Tibial nerve (tissue), 4 donors: ENCODE measurements around the gene RHEB. TPM values are rescaled to one million over a fixed set of nuclear protein-coding genes. Genes with fewer than 3 reads are reported as not detected.

Experiments
- DNase-seq, 2 donors: peaks; one replicate each; pipeline ENCODE4 v3.0.0-alpha.2; 2019; ENCODE audit warnings: low spot score in 2 of 2
- H3K27ac ChIP-seq, 4 donors: fragments of 200-600 bp; sonication (generic) in 3 of 4; one replicate each; pipeline ENCODE4 v1.5.1; 2017 to 2019; ENCODE audit warnings: mild to moderate bottlenecking in 1 of 4
- H3K27me3 ChIP-seq, 2 donors: fragments of 200-600 bp; sonication (generic) in 1 of 2; one replicate each; pipeline versions ENCODE4 v1.5.1 to v1.6.0; 2017 to 2019
- H3K36me3 ChIP-seq, 3 donors: fragments of 200-600 bp; sonication (generic); one replicate each; pipeline ENCODE4 v1.5.1; 2018 to 2019
- H3K4me1 ChIP-seq, 4 donors: fragments of 200-600 bp; sonication (generic) in 3 of 4; one replicate each; pipeline ENCODE4 v1.5.1; 2017 to 2019
- H3K4me3 ChIP-seq, 4 donors: fragments of 200-600 bp; sonication (generic) in 3 of 4; one replicate each; pipeline ENCODE4 v1.5.1; 2017 to 2019; ENCODE audit warnings: mild to moderate bottlenecking in 1 of 4, moderate library complexity in 1 of 4
- H3K9me3 ChIP-seq, 4 donors: fragments of 200-600 bp; sonication (generic) in 3 of 4; one replicate each; pipeline ENCODE4 v1.5.1; 2017 to 2019
- CTCF ChIP-seq, 5 experiments: fragments of 200-600 bp in 3 of 5; fragments of 450-650 bp in 2 of 5; sonication (generic) in 3 of 5; IDR thresholded peaks; one replicate each; pipeline ENCODE4 v1.5.1; 2016 to 2019; ENCODE audit warnings: antibody characterized with exemption in 5 of 5, mild to moderate bottlenecking in 3 of 5, moderate library complexity in 2 of 5
- EP300 ChIP-seq, 2 donors: sonication (generic); formaldehyde crosslinking; IDR thresholded peaks; one replicate each; pipeline ENCODE4 v1.6.1; 2017; ENCODE audit warnings: antibody characterized with exemption in 2 of 2, mild to moderate bottlenecking in 1 of 2
- POLR2A ChIP-seq, 2 donors: fragments of 450-650 bp; IDR thresholded peaks; one replicate each; pipeline ENCODE4 v1.6.1; 2017; ENCODE audit warnings: antibody characterized with exemption in 2 of 2, mild to moderate bottlenecking in 2 of 2, moderate library complexity in 2 of 2
- WGBS, 2 donors: methylation state at CpG; one replicate each; pipeline ENCODE4 v1.1.5; 2018; 5-methylcytosine and 5-hydroxymethylcytosine counted together
- small RNA-seq: library from RNA; depleted of rRNA; stranded (forward); fragments of <200 nt; gene quantifications from one replicate; pipeline ENCODE3, GENCODE V24; 2016
- total RNA-seq, 4 donors: library from RNA; depleted of rRNA; stranded (reverse); fragments of >200 nt; gene quantifications; one replicate each; pipeline ENCODE4 v1.1.0, GENCODE V29; 2016

The RHEB gene
- total RNA-seq, 4 donors from 2014 or later = 95.4 to 128 (median 103) TPM

DNA sequence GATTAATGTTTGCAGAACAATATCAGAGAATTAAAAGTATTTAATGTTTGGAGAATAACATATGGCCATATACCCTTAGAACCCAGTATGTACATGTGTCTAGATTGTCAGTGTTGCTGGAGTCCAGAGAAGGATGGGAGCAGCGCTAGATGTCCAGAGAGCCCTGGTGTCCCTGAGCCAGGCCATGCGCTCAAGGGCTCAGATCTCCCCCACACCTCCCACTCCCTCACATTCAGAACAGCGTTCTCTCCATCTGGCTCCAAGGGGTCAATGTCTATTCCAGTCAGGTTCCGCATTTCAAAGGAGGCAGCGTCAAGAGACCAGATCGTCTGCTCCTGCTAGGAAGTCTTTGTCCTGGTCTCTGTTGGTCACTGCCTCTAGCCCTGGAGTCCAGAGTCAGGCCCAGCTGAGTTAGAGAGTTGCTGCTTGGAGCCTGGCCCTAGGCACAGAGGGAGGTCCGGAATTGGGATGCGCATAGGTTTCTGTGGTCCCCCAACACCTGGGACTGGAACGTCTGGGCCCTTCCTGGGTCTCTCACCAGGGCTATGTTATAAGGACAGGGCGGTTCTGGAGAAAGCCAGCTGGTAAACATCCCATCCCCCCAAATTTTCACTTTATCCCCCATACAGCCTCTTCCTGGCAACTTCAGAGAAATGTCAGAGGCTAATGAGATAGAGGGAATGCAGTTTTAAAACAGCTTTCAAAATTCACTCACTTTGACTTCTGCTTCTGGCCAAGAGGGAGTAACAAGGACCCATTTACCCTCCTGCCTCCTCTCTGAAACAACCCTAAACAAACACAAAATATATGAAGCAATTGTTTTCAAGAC is 103.4 kb downstream of the RHEB start:
- Histone ChIP-seq H3K36me3 (no peaks in the 10 kb centered on the region), H3K27me3 (peaks cover 0 to under 1% of the 10 kb centered on the region in 2 donors), H3K4me3 (no peak overlapping the region), H3K9me3 (peaks cover 0 to 19% (median 2%) of the 10 kb centered on the region in 4 donors), H3K4me1 (peaks cover 0 to 17% (median 2%) of the 10 kb centered on the region in 4 donors), H3K27ac (peak overlapping the region in 2 of 4 donors; percentile 73 to 77)
- WGBS, 2 donors = 61 to 74% methylated on average over 10 of the region's 10 CpGs
- no peak for DNase-seq
- no peak for TF ChIP-seq POLR2A (IDR thresholded peaks at IDR 0.05)
- no peak for TF ChIP-seq CTCF (IDR thresholded peaks at IDR 0.05)
- TF ChIP-seq EP300 (IDR thresholded peaks at IDR 0.05) = no peak

Small RNA genes within 50 kb of the gene (small RNA-seq; reads per million reads assigned to genes)
- gene MIR3907 (not detected), gene RN7SL76P (not detected)

Other genes with a start within 250 kb of the RHEB start
- gene NUB1, start 178.1 kb downstream of the RHEB start, total RNA-seq = 10 to 100 TPM; 40.8 to 66.3 (median 60.1) TPM
- gene WDR86, start 109.9 kb downstream of the RHEB start, total RNA-seq = 100 to 1,000 TPM in 2 of 4 donors, 10 to 100 TPM in 2; 82.9 to 142 (median 115) TPM
- gene CRYGN, start 79.8 kb downstream of the RHEB start, total RNA-seq = 1 to 10 TPM in 1 of 4 donors, under 1 TPM in 2, not detected in 1; 0.59 to 1.5 (median 0.87) TPM